MM.1S (cell line): Measurements from ENCODE around the gene TAAR2.

Experiments
- DNase-seq: peaks from one replicate; pipeline ENCODE4 v3.0.0-alpha.2; 2015
- H2AFZ ChIP-seq: fragments of 300-600 bp; sonication (generic); 2 replicates; pipeline ENCODE4 v1.6.0; 2016; ENCODE audit warnings: antibody characterized with exemption, low read length
- H3F3A ChIP-seq: fragments of 300-600 bp; sonication (generic); 2 replicates; pipeline ENCODE4 v1.6.1; 2016; ENCODE audit warnings: mild to moderate bottlenecking, antibody characterized with exemption, low read length, moderate library complexity, mixed read lengths; ENCODE audit not compliant: insufficient read depth
- H3K27ac ChIP-seq: fragments of 300-600 bp; sonication (generic); 2 replicates; pipeline ENCODE4 v1.5.1; 2016; ENCODE audit warnings: mild to moderate bottlenecking, low read length
- H3K27me3 ChIP-seq: fragments of 300-600 bp; sonication (generic); replicated peaks from 2 replicates; pipeline ENCODE4 v1.6.0; 2016; ENCODE audit warnings: low read length; ENCODE audit not compliant: insufficient read depth
- H3K36me3 ChIP-seq: fragments of 300-600 bp; sonication (generic); replicated peaks from 2 replicates; pipeline ENCODE4 v1.6.1; 2016; ENCODE audit warnings: mild to moderate bottlenecking, low read length, mixed read lengths; ENCODE audit not compliant: insufficient read depth
- H3K4me1 ChIP-seq: fragments of 300-600 bp; sonication (generic); 2 replicates; pipeline ENCODE4 v1.6.1; 2016; ENCODE audit warnings: low read length, mixed read lengths
- H3K4me2 ChIP-seq: fragments of 300-600 bp; sonication (generic); 2 replicates; pipeline ENCODE4 v1.6.0; 2016; ENCODE audit warnings: low read depth, low read length
- H3K4me3 ChIP-seq: fragments of 300-600 bp; sonication (generic); 2 replicates; pipeline ENCODE4 v1.5.1; 2016; ENCODE audit warnings: low read length, mixed read lengths
- H3K79me2 ChIP-seq: fragments of 300-600 bp; sonication (generic); 2 replicates; pipeline ENCODE4 v1.6.1; 2016; ENCODE audit warnings: mixed run types, low read length, mixed read lengths
- H3K9ac ChIP-seq: fragments of 300-600 bp; sonication (generic); 2 replicates; pipeline ENCODE4 v1.6.1; 2016; ENCODE audit warnings: low read length, mixed read lengths
- H3K9me2 ChIP-seq: fragments of 300-600 bp; sonication (generic); replicated peaks from 2 replicates; pipeline ENCODE4 v1.6.1; 2016; ENCODE audit warnings: mild to moderate bottlenecking, low read length, mixed read lengths; ENCODE audit not compliant: insufficient read depth
- H3K9me3 ChIP-seq: fragments of 300-600 bp; sonication (generic); replicated peaks from 2 replicates; pipeline ENCODE4 v1.6.1; 2016; ENCODE audit warnings: mild to moderate bottlenecking, low read length, mixed read lengths; ENCODE audit not compliant: insufficient read depth
- H4K20me1 ChIP-seq: fragments of 300-600 bp; sonication (generic); 2 replicates; pipeline ENCODE4 v1.6.1; 2016; ENCODE audit warnings: mild to moderate bottlenecking, low read length, moderate library complexity, mixed read lengths; ENCODE audit not compliant: insufficient read depth
- CTCF ChIP-seq: fragments of 300-600 bp; sonication (generic); IDR thresholded peaks from 2 replicates; pipeline ENCODE4 v1.5.1; 2016; ENCODE audit warnings: antibody characterized with exemption, low read length, mixed read lengths
- EZH2 ChIP-seq: fragments of 300-600 bp; sonication (generic); optimal IDR thresholded peaks from 2 replicates; pipeline ENCODE3; 2017; ENCODE audit warnings: low read depth, mild to moderate bottlenecking, antibody characterized with exemption, low read length, mixed read lengths
- EZH2phosphoT487 ChIP-seq: fragments of 300-600 bp; sonication (generic); IDR thresholded peaks from 2 replicates; pipeline ENCODE4 v1.6.1; 2018; ENCODE audit warnings: antibody characterized with exemption, low read length

TAAR2 gene

GRCh38 chr6:132669690-132670291 is 45.7 kb upstream of the TAAR2 start:
- 0 out of 2 replicates have a peak overlapping the region, but pooled peaks have one; percentile 5 for H3K4me3 ChIP-seq
- no peaks in the 10 kb centered on the region for H4K20me1 ChIP-seq
- no peak overlapping the region for H3K27ac ChIP-seq
- H3K4me2 ChIP-seq = peak overlapping the region; percentile 51; the same call in 1 of the 2 replicates
- no peaks in the 10 kb centered on the region for H3K4me1 ChIP-seq
- no peaks in the 10 kb centered on the region for H3K79me2 ChIP-seq
- H3K27me3 ChIP-seq = no peaks in the 10 kb centered on the region
- TF ChIP-seq EZH2phosphoT487 = no peak
- TF ChIP-seq CTCF = peak; percentile 64
- TF ChIP-seq EZH2 = no peak
- H2AFZ ChIP-seq = peak overlapping the region; percentile 71
- no peak overlapping the region for H3K9ac ChIP-seq
- DNase-seq = peak; percentile 56
- H3K36me3 ChIP-seq = no peaks in the 10 kb centered on the region
- H3K9me2 ChIP-seq = no peaks in the 10 kb centered on the region
- no peaks in the 10 kb centered on the region for H3F3A ChIP-seq
- no peaks in the 10 kb centered on the region for H3K9me3 ChIP-seq

- Histone ChIP-seq H3K9me2 (no peaks in the 10 kb centered on the region), H3K4me1 (no peaks in the 10 kb centered on the region), H3F3A (no peaks in the 10 kb centered on the region), H3K4me3 (no peak overlapping the region), H3K36me3 (no peaks in the 10 kb centered on the region), H3K27me3 (no peaks in the 10 kb centered on the region), H3K27ac (no peak overlapping the region), H3K4me2 (no peak overlapping the region), H2AFZ (no peak overlapping the region), H3K9ac (no peak overlapping the region), H3K79me2 (no peaks in the 10 kb centered on the region), H4K20me1 (no peaks in the 10 kb centered on the region), H3K9me3 (no peaks in the 10 kb centered on the region)
- no peak for TF ChIP-seq CTCF
- no peak for TF ChIP-seq EZH2phosphoT487
- no peak for TF ChIP-seq EZH2
- DNase-seq = no peak
Measured at GRCh38 chr6:132666118-132666517, 42.0 kb upstream of the TAAR2 start.

GRCh38 chr6:132664309-132665034 is 40.4 kb upstream of the TAAR2 start:
- H3K4me2 ChIP-seq = no peak overlapping the region
- H3K27me3 ChIP-seq = no peaks in the 10 kb centered on the region
- H3K9me3 ChIP-seq = no peaks in the 10 kb centered on the region
- no peaks in the 10 kb centered on the region for H3F3A ChIP-seq
- no peak overlapping the region for H3K4me3 ChIP-seq
- no peaks in the 10 kb centered on the region for H4K20me1 ChIP-seq
- no peak for DNase-seq
- H3K36me3 ChIP-seq = no peaks in the 10 kb centered on the region
- no peak overlapping the region for H3K9ac ChIP-seq
- H3K27ac ChIP-seq = no peak overlapping the region
- no peak overlapping the region for H2AFZ ChIP-seq
- H3K4me1 ChIP-seq = no peaks in the 10 kb centered on the region
- no peaks in the 10 kb centered on the region for H3K9me2 ChIP-seq
- TF ChIP-seq EZH2phosphoT487 (no peak), EZH2 (no peak), CTCF (no peak)
- no peaks in the 10 kb centered on the region for H3K79me2 ChIP-seq
